B cell (primary cell): ENCODE data around the gene ETAA1.

Experiments
- EZH2 ChIP-seq: IDR thresholded peaks from 2 replicates; pipeline ENCODE4 v1.6.1; 2012; ENCODE audit warnings: borderline replicate concordance, low read depth, mild to moderate bottlenecking, moderate library complexity, low read length; ENCODE audit not compliant: insufficient read depth, poor library complexity, severe bottlenecking
- TF ChIP-seq, protein P1 (sequence below): fragments of 200-600 bp; IDR thresholded peaks from one replicate; pipeline ENCODE4 v1.8.0; 2022; ENCODE audit warnings: antibody characterized with exemption, mild to moderate bottlenecking

DNA sequence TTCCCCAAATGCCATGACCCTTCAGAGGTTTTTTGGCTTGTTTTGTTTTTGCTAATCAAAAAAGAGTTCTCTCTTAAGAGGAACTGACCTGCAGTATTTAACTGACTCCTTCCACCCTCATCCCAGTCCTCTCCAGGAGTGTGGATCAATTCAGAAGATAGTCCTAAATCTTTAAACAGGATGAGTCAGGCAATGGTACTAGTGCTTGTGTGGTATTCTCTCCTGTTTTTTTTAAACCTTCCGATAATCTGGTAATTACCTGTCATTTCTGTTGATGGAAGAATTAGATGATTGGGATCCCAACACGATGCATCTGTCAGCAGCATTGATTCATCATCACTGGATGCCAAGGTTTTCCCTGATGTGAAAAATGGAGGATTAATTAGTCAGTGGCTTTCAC is 41.2 kb downstream of the ETAA1 start:
- TF ChIP-seq, protein P1, sequence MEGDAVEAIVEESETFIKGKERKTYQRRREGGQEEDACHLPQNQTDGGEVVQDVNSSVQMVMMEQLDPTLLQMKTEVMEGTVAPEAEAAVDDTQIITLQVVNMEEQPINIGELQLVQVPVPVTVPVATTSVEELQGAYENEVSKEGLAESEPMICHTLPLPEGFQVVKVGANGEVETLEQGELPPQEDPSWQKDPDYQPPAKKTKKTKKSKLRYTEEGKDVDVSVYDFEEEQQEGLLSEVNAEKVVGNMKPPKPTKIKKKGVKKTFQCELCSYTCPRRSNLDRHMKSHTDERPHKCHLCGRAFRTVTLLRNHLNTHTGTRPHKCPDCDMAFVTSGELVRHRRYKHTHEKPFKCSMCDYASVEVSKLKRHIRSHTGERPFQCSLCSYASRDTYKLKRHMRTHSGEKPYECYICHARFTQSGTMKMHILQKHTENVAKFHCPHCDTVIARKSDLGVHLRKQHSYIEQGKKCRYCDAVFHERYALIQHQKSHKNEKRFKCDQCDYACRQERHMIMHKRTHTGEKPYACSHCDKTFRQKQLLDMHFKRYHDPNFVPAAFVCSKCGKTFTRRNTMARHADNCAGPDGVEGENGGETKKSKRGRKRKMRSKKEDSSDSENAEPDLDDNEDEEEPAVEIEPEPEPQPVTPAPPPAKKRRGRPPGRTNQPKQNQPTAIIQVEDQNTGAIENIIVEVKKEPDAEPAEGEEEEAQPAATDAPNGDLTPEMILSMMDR = no peak
- TF ChIP-seq EZH2 = no peak
